ENCODE results near the gene ASB18. TPM values are rescaled to one million over a fixed set of nuclear protein-coding genes. Genes with fewer than 3 reads are reported as not detected.

ASB18 gene
- total and polyA plus RNA-seq, 2 donors from 2014 or later = not detected

DNA sequence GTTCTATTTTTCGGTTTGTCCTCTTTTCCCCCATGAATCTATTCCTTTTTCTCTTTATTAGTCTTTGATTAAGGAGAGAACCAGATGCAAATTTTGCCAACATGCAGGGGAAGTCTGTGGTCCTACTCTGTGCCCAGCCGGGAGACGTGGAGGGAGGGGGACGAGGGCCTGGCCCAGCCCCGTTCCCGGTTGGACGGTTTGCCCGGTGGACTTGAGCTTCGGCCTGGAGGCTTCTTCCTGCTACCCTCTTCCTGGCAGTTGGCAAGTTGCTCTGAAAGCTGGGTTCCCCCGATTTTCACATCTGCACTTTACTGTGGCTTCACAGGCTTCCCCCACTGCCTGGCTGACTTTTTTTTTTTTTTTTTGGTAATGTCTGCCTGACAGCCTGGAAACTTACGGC lies 56.7 kb downstream of the ASB18 start:
- Histone ChIP-seq H3K4me3 (ENCODE audit: low read length in 3 of 3) (no peak overlapping the region), H3K27ac (ENCODE audit: low read depth in 2 of 2, low read length in 2 of 2) (no peak overlapping the region), H3K9me3 (ENCODE audit: control insufficient read depth in 2 of 3, insufficient read depth in 1 of 3, low read length in 3 of 3) (peaks cover 0 to 13% (median 2%) of the 10 kb centered on the region in 3 donors), H3K4me1 (ENCODE audit: control insufficient read depth in 2 of 3, insufficient read depth in 2 of 3, low read depth in 1 of 3, low read length in 3 of 3) (no peaks in the 10 kb centered on the region), H3K27me3 (ENCODE audit: control insufficient read depth, insufficient read depth, low read length) (peaks cover 2% of the 10 kb centered on the region), H3K9ac (ENCODE audit: low read length in 3 of 3) (no peak overlapping the region), H3K36me3 (ENCODE audit: control insufficient read depth in 2 of 3, insufficient read depth in 3 of 3, low read length in 3 of 3) (no peaks in the 10 kb centered on the region)
- DNase-seq (no peak), FAIRE-seq (no peak)
- intact Hi-C loops (cut with DNase I) = no loop called here
- no peak for TF ChIP-seq CTCF (IDR thresholded peaks at IDR 0.05; ENCODE audit: borderline replicate concordance, extremely low read depth, insufficient read depth)

- Histone ChIP-seq H3K27me3 (ENCODE audit: control insufficient read depth, insufficient read depth, low read length) (no peaks in the 10 kb centered on the region), H3K36me3 (ENCODE audit: control insufficient read depth in 2 of 3, insufficient read depth in 3 of 3, low read length in 3 of 3) (no peaks in the 10 kb centered on the region), H3K9me3 (ENCODE audit: control insufficient read depth in 2 of 3, insufficient read depth in 1 of 3, low read length in 3 of 3) (peaks cover 0 to 13% (median 2%) of the 10 kb centered on the region in 3 donors), H3K4me3 (ENCODE audit: low read length in 3 of 3) (no peak overlapping the region), H3K27ac (ENCODE audit: low read depth in 2 of 2, low read length in 2 of 2) (no peak overlapping the region), H3K4me1 (ENCODE audit: control insufficient read depth in 2 of 3, insufficient read depth in 2 of 3, low read depth in 1 of 3, low read length in 3 of 3) (no peaks in the 10 kb centered on the region), H3K9ac (ENCODE audit: low read length in 3 of 3) (no peak overlapping the region)
- DNase-seq = no peak
- no peak for TF ChIP-seq CTCF (IDR thresholded peaks at IDR 0.05; ENCODE audit: borderline replicate concordance, extremely low read depth, insufficient read depth)
- no peak for FAIRE-seq
- intact Hi-C loops (cut with DNase I) = no loop called here
These were observed 58.1 kb downstream of the ASB18 start for GRCh38 chr2:236205867-236206645.

DNA sequence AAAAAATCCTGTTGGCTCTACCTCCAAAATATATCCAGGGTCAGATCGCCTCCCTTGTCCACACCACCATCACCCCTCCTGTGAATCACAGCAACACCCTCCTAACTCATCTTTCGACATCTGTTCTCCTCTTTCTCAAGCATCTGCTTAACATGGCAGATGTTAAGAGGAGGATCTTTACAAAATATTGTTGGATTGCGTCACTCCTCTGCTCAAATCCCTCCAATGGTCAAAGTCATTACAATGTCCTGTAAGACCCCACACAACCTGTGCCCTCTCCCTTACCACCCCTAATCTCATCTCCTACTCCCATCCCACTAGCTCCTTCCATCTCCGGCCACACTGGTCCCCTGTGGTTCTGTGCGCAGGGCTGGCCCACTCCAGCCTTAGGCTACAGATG lies 59.3 kb downstream of the ASB18 start:
- no peak overlapping the region for H3K27ac ChIP-seq (ENCODE audit: low read depth in 2 of 2, low read length in 2 of 2)
- intact Hi-C loops (cut with DNase I) = no loop called here
- peaks cover 0 to 13% (median 2%) of the 10 kb centered on the region in 3 donors for H3K9me3 ChIP-seq (ENCODE audit: control insufficient read depth in 2 of 3, insufficient read depth in 1 of 3, low read length in 3 of 3)
- DNase-seq (no peak), FAIRE-seq (no peak)
- TF ChIP-seq CTCF (IDR thresholded peaks at IDR 0.05; ENCODE audit: borderline replicate concordance, extremely low read depth, insufficient read depth) = no peak
- no peaks in the 10 kb centered on the region for H3K27me3 ChIP-seq (ENCODE audit: control insufficient read depth, insufficient read depth, low read length)
- H3K36me3 ChIP-seq (ENCODE audit: control insufficient read depth in 2 of 3, insufficient read depth in 3 of 3, low read length in 3 of 3) = no peaks in the 10 kb centered on the region
- no peaks in the 10 kb centered on the region for H3K4me1 ChIP-seq (ENCODE audit: control insufficient read depth in 2 of 3, insufficient read depth in 2 of 3, low read depth in 1 of 3, low read length in 3 of 3)
- no peak overlapping the region for H3K9ac ChIP-seq (ENCODE audit: low read length in 3 of 3)
- no peak overlapping the region for H3K4me3 ChIP-seq (ENCODE audit: low read length in 3 of 3)

Measured in kidney (tissue), 14 donors.